Esophagus muscularis mucosa (tissue), 3 donors: ENCODE data around the gene KDM3B.
"Not testable (repeated sequence)": the region's sequence is repeated elsewhere in the genome, so short reads cannot be mapped to it uniquely, and the experiment has no call there.

Source experiments
- CTCF ChIP-seq, 3 experiments: fragments of 200-600 bp in 2 of 3; fragments of 450-650 bp in 1 of 3; sonication (generic) in 2 of 3; IDR thresholded peaks; one replicate each; pipeline ENCODE4 v1.5.1; 2017 to 2019; ENCODE audit warnings: antibody characterized with exemption in 3 of 3, mild to moderate bottlenecking in 2 of 3, moderate library complexity in 1 of 3
- POLR2A ChIP-seq: fragments of 450-650 bp; IDR thresholded peaks from one replicate; pipeline ENCODE4 v1.6.1; 2017; ENCODE audit warnings: antibody characterized with exemption, moderate library complexity, mild to moderate bottlenecking, low read depth

- TF ChIP-seq CTCF (IDR thresholded peaks at IDR 0.05); POLR2A: not testable (repeated sequence)
Measured at GRCh38 chr5:138389911-138390310, 37.4 kb downstream of the KDM3B start.
